IMR-90 (cell line): Measurements from ENCODE around the gene ELAVL1. TPM values are rescaled to one million over a fixed set of nuclear protein-coding genes. Genes with fewer than 3 reads are reported as not detected.

Experiments used
- ATAC-seq: fragments of 200-7000 bp; cut with Tn5 transposase; 2 replicates; pipeline ENCODE4 v1.9.1; 2020; ENCODE audit warnings: low read depth, mild to moderate bottlenecking, moderate library complexity
- BruUV-seq: library from RNA; stranded (reverse); fragments of 400-500 nt; replicated peaks from 2 replicates; lab custom pipeline; 2021; lab: Mats Ljungman, UMichigan
- CTCF ChIA-PET: fragments of 300-600 bp; formaldehyde crosslinking; extraction: SDS; loops from one replicate; lab custom pipeline; 2021; ENCODE audit warnings: antibody characterized with exemption; lab: Yijun Ruan, JAX
- POLR2A ChIA-PET: fragments of 300-600 bp; sonication (Branson Sonifier 250); formaldehyde crosslinking; loops from one replicate; lab custom pipeline; 2022; ENCODE audit warnings: antibody characterized with exemption; ENCODE audit not compliant: unreplicated experiment; lab: Charles Lee
- DNase-seq: peaks from one replicate; pipeline ENCODE4 v3.0.0; 2013
- H2AFZ ChIP-seq: replicated peaks from 2 replicates; pipeline ENCODE3; 2013; ENCODE audit warnings: low read length, mild to moderate bottlenecking; ENCODE audit not compliant: poor library complexity
- H2AK5ac ChIP-seq: 2 replicates; pipeline ENCODE4 v1.6.1; 2013; ENCODE audit warnings: low read depth, low read length, inconsistent platforms
- H2AK9ac ChIP-seq: replicated peaks from 2 replicates; pipeline ENCODE3; 2013; ENCODE audit warnings: mild to moderate bottlenecking, low read depth, low read length, moderate library complexity; ENCODE audit not compliant: poor library complexity
- H2BK120ac ChIP-seq: 2 replicates; pipeline ENCODE4 v1.6.1; 2013; ENCODE audit warnings: low read depth, low read length, inconsistent platforms
- H2BK15ac ChIP-seq: 3 replicates; pipeline ENCODE4 v1.6.1; 2013; ENCODE audit warnings: low read depth, low read length, inconsistent platforms
- H2BK20ac ChIP-seq: 2 replicates; pipeline ENCODE4 v1.6.1; 2013; ENCODE audit warnings: low read depth, mild to moderate bottlenecking, inconsistent platforms, low read length, moderate library complexity
- H2BK5ac ChIP-seq: 2 replicates; pipeline ENCODE4 v1.6.1; 2013; ENCODE audit warnings: mild to moderate bottlenecking, low read depth, low read length, inconsistent platforms; ENCODE audit not compliant: poor library complexity, severe bottlenecking
- H3K14ac ChIP-seq: replicated peaks from 2 replicates; pipeline ENCODE4 v1.6.1; 2013; ENCODE audit warnings: low read depth, low read length, inconsistent platforms
- H3K18ac ChIP-seq: 2 replicates; pipeline ENCODE4 v1.6.1; 2013; ENCODE audit warnings: low read depth, low read length, control low read depth
- H3K23ac ChIP-seq: 2 replicates; pipeline ENCODE4 v1.6.1; 2013; ENCODE audit warnings: low read depth, low read length, inconsistent platforms
- H3K27ac ChIP-seq: 2 replicates; pipeline ENCODE4 v1.5.1; 2013; ENCODE audit warnings: mild to moderate bottlenecking, control low read depth, low read length; ENCODE audit not compliant: insufficient read depth
- H3K27me3 ChIP-seq: 2 replicates; pipeline ENCODE4 v1.6.1; 2013; ENCODE audit warnings: low read length; ENCODE audit not compliant: control insufficient read depth, insufficient read depth
- H3K36me3 ChIP-seq: 2 replicates; pipeline ENCODE4 v1.6.1; 2013; ENCODE audit warnings: low read length, mixed read lengths; ENCODE audit not compliant: control insufficient read depth, insufficient read depth
- H3K4ac ChIP-seq: 2 replicates; pipeline ENCODE4 v1.6.1; 2013; ENCODE audit warnings: low read depth, low read length, inconsistent platforms
- H3K4me1 ChIP-seq: 2 replicates; pipeline ENCODE4 v1.6.1; 2013; ENCODE audit warnings: low read length, mixed read lengths; ENCODE audit not compliant: control insufficient read depth, insufficient read depth
- H3K4me2 ChIP-seq: 2 replicates; pipeline ENCODE4 v1.6.1; 2013; ENCODE audit warnings: low read depth, mild to moderate bottlenecking, control low read depth, low read length, moderate library complexity
- H3K4me3 ChIP-seq: 2 replicates; pipeline ENCODE4 v1.5.1; 2013; ENCODE audit warnings: low read depth, mild to moderate bottlenecking, control low read depth, low read length, moderate library complexity; ENCODE audit not compliant: insufficient read depth
- H3K56ac ChIP-seq: 2 replicates; pipeline ENCODE4 v1.6.1; 2013; ENCODE audit warnings: low read length, inconsistent platforms; ENCODE audit not compliant: insufficient read depth; ENCODE audit errors: extremely low read depth
- H3K79me1 ChIP-seq, 2 experiments: 2 replicates each; pipeline ENCODE4 v1.6.1; 2013; ENCODE audit warnings: low read length in 2 of 2, inconsistent platforms in 1 of 2, low read depth in 1 of 2
- H3K9ac ChIP-seq: 2 replicates; pipeline ENCODE4 v1.6.1; 2013; ENCODE audit warnings: low read depth, low read length, control low read depth
- H3K9me1 ChIP-seq: 2 replicates; pipeline ENCODE4 v1.6.1; 2013; ENCODE audit warnings: low read length, inconsistent platforms; ENCODE audit not compliant: insufficient read depth
- H3K9me3 ChIP-seq: 2 replicates; pipeline ENCODE4 v1.6.1; 2013; ENCODE audit warnings: low read length; ENCODE audit not compliant: control insufficient read depth, insufficient read depth
- H4K20me1 ChIP-seq: 2 replicates; pipeline ENCODE4 v1.6.1; 2013; ENCODE audit warnings: low read length, inconsistent platforms; ENCODE audit not compliant: insufficient read depth
- H4K5ac ChIP-seq: 2 replicates; pipeline ENCODE4 v1.6.1; 2013; ENCODE audit warnings: mild to moderate bottlenecking, low read depth, low read length, control low read depth
- H4K8ac ChIP-seq, 2 experiments: 2 replicates each; pipeline ENCODE4 v1.6.1; 2013; ENCODE audit warnings: low read depth in 2 of 2, low read length in 2 of 2, control low read depth in 1 of 2, inconsistent platforms in 1 of 2
- H4K91ac ChIP-seq: 2 replicates; pipeline ENCODE4 v1.6.1; 2013; ENCODE audit warnings: low read depth, low read length, inconsistent platforms; ENCODE audit not compliant: insufficient read depth
- BHLHE40 ChIP-seq: fragments of 150-350 bp; IDR thresholded peaks from 2 replicates; pipeline ENCODE4 v1.6.1; 2016; ENCODE audit warnings: mild to moderate bottlenecking, low read depth, low read length
- CEBPB ChIP-seq: IDR thresholded peaks from 2 replicates; pipeline ENCODE4 v1.6.1; 2012; ENCODE audit warnings: low read depth, low read length, improper control_type of control experiment
- CHD1 ChIP-seq: IDR thresholded peaks from 2 replicates; pipeline ENCODE4 v1.6.1; 2012; ENCODE audit warnings: low read depth, low read length, improper control_type of control experiment
- ELK1 ChIP-seq: fragments of 150-350 bp; IDR thresholded peaks from 2 replicates; pipeline ENCODE4 v1.6.1; 2016; ENCODE audit warnings: low read depth, mild to moderate bottlenecking, low read length, moderate library complexity, borderline replicate concordance
- FOS ChIP-seq: fragments of 150-350 bp; IDR thresholded peaks from 2 replicates; pipeline ENCODE4 v1.6.1; 2016; ENCODE audit warnings: low read depth, low read length
- MAZ ChIP-seq: IDR thresholded peaks from 2 replicates; pipeline ENCODE4 v1.6.1; 2012; ENCODE audit warnings: low read depth, mild to moderate bottlenecking, low read length, improper control_type of control experiment, moderate library complexity, borderline replicate concordance
- MXI1 ChIP-seq: IDR thresholded peaks from 2 replicates; pipeline ENCODE4 v1.6.1; 2012; ENCODE audit warnings: low read depth, mild to moderate bottlenecking, low read length, moderate library complexity, borderline replicate concordance
- POLR2A ChIP-seq: IDR thresholded peaks from 2 replicates; pipeline ENCODE4 v1.6.1; 2012; ENCODE audit warnings: mild to moderate bottlenecking, low read depth, low read length
- RAD21 ChIP-seq: IDR thresholded peaks from 2 replicates; pipeline ENCODE4 v1.6.1; 2012; ENCODE audit warnings: low read length, improper control_type of control experiment
- RCOR1 ChIP-seq: IDR thresholded peaks from 2 replicates; pipeline ENCODE4 v1.6.1; 2012; ENCODE audit warnings: mild to moderate bottlenecking, low read length, improper control_type of control experiment; ENCODE audit not compliant: insufficient replicate concordance
- RFX5 ChIP-seq: IDR thresholded peaks from 2 replicates; pipeline ENCODE4 v1.8.0; 2012; ENCODE audit warnings: low read depth, mild to moderate bottlenecking, low read length, moderate library complexity
- SMC3 ChIP-seq: fragments of 150-350 bp; IDR thresholded peaks from 2 replicates; pipeline ENCODE4 v1.6.1; 2016; ENCODE audit warnings: low read depth, mild to moderate bottlenecking, antibody characterized with exemption, low read length, moderate library complexity
- WGBS, 2 experiments: methylation state at CpG; one replicate each; pipeline versions ENCODE4 v1.1.5 to v1.1.7; 2013; ENCODE audit warnings: missing lambda C conversion rate in 2 of 2; ENCODE audit not compliant: insufficient read length in 1 of 2; ENCODE audit errors: extremely low coverage in 2 of 2; 5-methylcytosine and 5-hydroxymethylcytosine counted together
- dilution Hi-C: fragments of 300-500 bp; cut with HindIII; formaldehyde crosslinking; loops from one replicate; pipeline ENCODE4 v1.14.3; 2018; ENCODE audit warnings: low sequenced_read_pairs; ENCODE audit not compliant: unreplicated experiment
- in situ Hi-C: fragments of 300-500 bp; cut with MboI; formaldehyde crosslinking; loops from 3 replicates; pipeline ENCODE4 v1.14.3; 2019; ENCODE audit warnings: low sequenced_read_pairs, inconsistent platforms, mixed read lengths
- intact Hi-C: fragments of 100-400 bp; cut with micrococcal nuclease; formaldehyde crosslinking; loops from 2 replicates; pipeline ENCODE4 v1.10.0; 2022
- polyA plus RNA-seq, 3 experiments: library from polyadenylated mRNA; depleted of rRNA; stranded (reverse); fragments of >200 nt; gene quantifications; 2 replicates each; pipeline ENCODE4 v1.2.3, GENCODE V29; 2012; ENCODE audit warnings: low replicate concordance in 1 of 3
- total RNA-seq: library from RNA; depleted of rRNA; stranded (reverse); fragments of >200 nt; gene quantifications from 2 replicates; pipeline ENCODE4 v1.2.3, GENCODE V29; 2012
- TF ChIP-seq, protein P1 (sequence below): conservative IDR thresholded peaks from 2 replicates; pipeline ENCODE4 v1.5.1; 2012; ENCODE audit warnings: mild to moderate bottlenecking, low read depth, low read length, improper control_type of control experiment

ELAVL1 gene
- total and polyA plus RNA-seq, 2 of the 4 experiments (the other 2 are of a cell fraction), result 55.6 to 59.0 TPM

- TF ChIP-seq ELK1 (no peak), BHLHE40 (no peak), CEBPB (no peak)
These were observed 6.1 kb downstream of the ELAVL1 start (continued) for GRCh38 chr19:7999376-7999775.

- in situ Hi-C loops (no loop called here), dilution Hi-C loops (no loop called here)
- TF ChIP-seq BHLHE40, result no peak
- no peak for TF ChIP-seq RCOR1
- no peak for TF ChIP-seq RAD21
- TF ChIP-seq CHD1, result no peak
- no peak for TF ChIP-seq SMC3
- TF ChIP-seq POLR2A, result no peak
- TF ChIP-seq MAZ, result no peak
- no peak for TF ChIP-seq FOS
- TF ChIP-seq, protein P1, sequence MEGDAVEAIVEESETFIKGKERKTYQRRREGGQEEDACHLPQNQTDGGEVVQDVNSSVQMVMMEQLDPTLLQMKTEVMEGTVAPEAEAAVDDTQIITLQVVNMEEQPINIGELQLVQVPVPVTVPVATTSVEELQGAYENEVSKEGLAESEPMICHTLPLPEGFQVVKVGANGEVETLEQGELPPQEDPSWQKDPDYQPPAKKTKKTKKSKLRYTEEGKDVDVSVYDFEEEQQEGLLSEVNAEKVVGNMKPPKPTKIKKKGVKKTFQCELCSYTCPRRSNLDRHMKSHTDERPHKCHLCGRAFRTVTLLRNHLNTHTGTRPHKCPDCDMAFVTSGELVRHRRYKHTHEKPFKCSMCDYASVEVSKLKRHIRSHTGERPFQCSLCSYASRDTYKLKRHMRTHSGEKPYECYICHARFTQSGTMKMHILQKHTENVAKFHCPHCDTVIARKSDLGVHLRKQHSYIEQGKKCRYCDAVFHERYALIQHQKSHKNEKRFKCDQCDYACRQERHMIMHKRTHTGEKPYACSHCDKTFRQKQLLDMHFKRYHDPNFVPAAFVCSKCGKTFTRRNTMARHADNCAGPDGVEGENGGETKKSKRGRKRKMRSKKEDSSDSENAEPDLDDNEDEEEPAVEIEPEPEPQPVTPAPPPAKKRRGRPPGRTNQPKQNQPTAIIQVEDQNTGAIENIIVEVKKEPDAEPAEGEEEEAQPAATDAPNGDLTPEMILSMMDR, result no peak
- no peak for TF ChIP-seq RFX5
- TF ChIP-seq ELK1, result no peak
- TF ChIP-seq MXI1, result no peak
These were observed 7.5 kb downstream of the ELAVL1 start for GRCh38 chr19:7997809-7998480.

More at GRCh38 chr19:7997809-7998480, 7.5 kb downstream of the ELAVL1 start:
- ChIA-PET CTCF (no interaction called here), POLR2A (no interaction called here)
- Histone ChIP-seq H3K4ac (no peak overlapping the region), H3K27ac (no peak overlapping the region), H4K91ac (no peak overlapping the region), H3K56ac (no peak overlapping the region), H3K36me3 (peaks cover 6% of the 10 kb centered on the region; the same call in 1 of the 2 replicates), H3K14ac (no peak overlapping the region), H3K9me3 (no peaks in the 10 kb centered on the region), H3K23ac (no peak overlapping the region; the same call in 1 of the 2 replicates), H3K79me1 (peaks cover 30 to 87% of the 10 kb centered on the region in 2 experiments), H3K9me1 (peaks cover 16% of the 10 kb centered on the region), H2BK15ac (no peak overlapping the region), H2AK9ac (no peak overlapping the region), H3K27me3 (no peaks in the 10 kb centered on the region), H2AFZ (no peak overlapping the region), H2BK120ac (no peak overlapping the region), H3K4me3 (no peak overlapping the region), H3K18ac (no peak overlapping the region), H4K5ac (no peak overlapping the region), H3K4me1 (peaks cover 10% of the 10 kb centered on the region), H3K4me2 (no peak overlapping the region), H2BK20ac (no peak overlapping the region), H2BK5ac (no peak overlapping the region), H4K8ac (no peak overlapping the region), H4K20me1 (peaks cover 98% of the 10 kb centered on the region), H3K9ac (no peak overlapping the region), H2AK5ac (no peak overlapping the region)
- DNase-seq (peak; percentile 63), ATAC-seq (no peak)
- intact Hi-C loops, result no loop called here
- no TSS peak for BruUV-seq
- 56% methylated on average over 5 of the region's 12 CpGs; no CpG with 5 or more reads in 1 of the 2 experiments for WGBS, 2 experiments
